Measurements from ENCODE around the gene TMEM247.

TMEM247 gene

GRCh38 chr2:46506131-46506706, 26.9 kb downstream of the TMEM247 start:
- H3K9me3 ChIP-seq (ENCODE audit: control insufficient read depth, insufficient read depth, low read length), result no peaks in the 10 kb centered on the region
- H3K36me3 ChIP-seq (ENCODE audit: control insufficient read depth, low read length), result no peaks in the 10 kb centered on the region
- no peaks in the 10 kb centered on the region for H3K27me3 ChIP-seq (ENCODE audit: control insufficient read depth, low read length)
- TF ChIP-seq EZH2phosphoT487 (IDR thresholded peaks at IDR 0.05; ENCODE audit: borderline replicate concordance, low read length) (no peak), CTCF (IDR thresholded peaks at IDR 0.05; ENCODE audit: low read depth, low read length, poor library complexity, severe bottlenecking) (no peak)
- H3K9me2 ChIP-seq (replicated peaks; ENCODE audit: control insufficient read depth, low read length), result no peaks in the 10 kb centered on the region
- no peaks in the 10 kb centered on the region for H4K20me1 ChIP-seq (ENCODE audit: control insufficient read depth, insufficient read depth, low read depth, low read length)
- no peak overlapping the region for H3K27ac ChIP-seq (ENCODE audit: low read depth, low read length)
- no peak overlapping the region for H3K4me2 ChIP-seq (ENCODE audit: low read length)
- no peaks in the 10 kb centered on the region for H3K79me2 ChIP-seq (ENCODE audit: control insufficient read depth, low read length)
- no peaks in the 10 kb centered on the region for H3K4me1 ChIP-seq (ENCODE audit: control insufficient read depth, low read length)
- no peak overlapping the region for H3K4me3 ChIP-seq (ENCODE audit: low read length)
- no peaks in the 10 kb centered on the region for H3F3A ChIP-seq (ENCODE audit: control insufficient read depth, insufficient read depth)

GRCh38 chr2:46508312-46508711, 28.9 kb downstream of the TMEM247 start:
- H3K27ac ChIP-seq (ENCODE audit: low read depth, low read length), result no peak overlapping the region
- no peaks in the 10 kb centered on the region for H4K20me1 ChIP-seq (ENCODE audit: control insufficient read depth, insufficient read depth, low read depth, low read length)
- H3K79me2 ChIP-seq (ENCODE audit: control insufficient read depth, low read length), result no peaks in the 10 kb centered on the region
- no peak overlapping the region for H3K4me3 ChIP-seq (ENCODE audit: low read length)
- H3K27me3 ChIP-seq (ENCODE audit: control insufficient read depth, low read length), result no peaks in the 10 kb centered on the region
- no peaks in the 10 kb centered on the region for H3K4me1 ChIP-seq (ENCODE audit: control insufficient read depth, low read length)
- no peaks in the 10 kb centered on the region for H3K9me3 ChIP-seq (ENCODE audit: control insufficient read depth, insufficient read depth, low read length)
- TF ChIP-seq CTCF (IDR thresholded peaks at IDR 0.05; ENCODE audit: low read depth, low read length, poor library complexity, severe bottlenecking) (no peak), EZH2phosphoT487 (IDR thresholded peaks at IDR 0.05; ENCODE audit: borderline replicate concordance, low read length) (no peak)
- H3K4me2 ChIP-seq (ENCODE audit: low read length), result no peak overlapping the region
- H3F3A ChIP-seq (ENCODE audit: control insufficient read depth, insufficient read depth), result no peaks in the 10 kb centered on the region
- no peaks in the 10 kb centered on the region for H3K9me2 ChIP-seq (replicated peaks; ENCODE audit: control insufficient read depth, low read length)
- no peaks in the 10 kb centered on the region for H3K36me3 ChIP-seq (ENCODE audit: control insufficient read depth, low read length)

GRCh38 chr2:46508759-46509158, 29.4 kb downstream of the TMEM247 start:
- H3K9me3 ChIP-seq (ENCODE audit: control insufficient read depth, insufficient read depth, low read length), result no peaks in the 10 kb centered on the region
- no peaks in the 10 kb centered on the region for H3K36me3 ChIP-seq (ENCODE audit: control insufficient read depth, low read length)
- TF ChIP-seq EZH2phosphoT487 (IDR thresholded peaks at IDR 0.05; ENCODE audit: borderline replicate concordance, low read length) (no peak), CTCF (IDR thresholded peaks at IDR 0.05; ENCODE audit: low read depth, low read length, poor library complexity, severe bottlenecking) (no peak)
- no peak overlapping the region for H3K4me2 ChIP-seq (ENCODE audit: low read length)
- no peak overlapping the region for H3K4me3 ChIP-seq (ENCODE audit: low read length)
- H4K20me1 ChIP-seq (ENCODE audit: control insufficient read depth, insufficient read depth, low read depth, low read length), result no peaks in the 10 kb centered on the region
- H3K79me2 ChIP-seq (ENCODE audit: control insufficient read depth, low read length), result no peaks in the 10 kb centered on the region
- H3K27me3 ChIP-seq (ENCODE audit: control insufficient read depth, low read length), result no peaks in the 10 kb centered on the region
- no peaks in the 10 kb centered on the region for H3K4me1 ChIP-seq (ENCODE audit: control insufficient read depth, low read length)
- no peaks in the 10 kb centered on the region for H3F3A ChIP-seq (ENCODE audit: control insufficient read depth, insufficient read depth)
- no peak overlapping the region for H3K27ac ChIP-seq (ENCODE audit: low read depth, low read length)
- H3K9me2 ChIP-seq (replicated peaks; ENCODE audit: control insufficient read depth, low read length), result no peaks in the 10 kb centered on the region

Measured in DOHH2 (cell line).